Activated CD4-positive, alpha-beta T cell treated with anti-CD3 and anti-CD28 coated beads, Interleukin-2, amount 10 ng/mL, durations not matched to agents 7 days and 5 days (primary cell): ENCODE measurements around the gene BRSK2. TPM values are rescaled to one million over a fixed set of nuclear protein-coding genes. Genes with fewer than 3 reads are reported as not detected.

Source experiments
- CTCF ChIA-PET: fragments of 350-600 bp; sonication (Branson Sonifier 250); formaldehyde crosslinking; loops from one replicate; lab custom pipeline; 2021; ENCODE audit warnings: antibody characterized with exemption; lab: Charles Lee
- POLR2A ChIA-PET: fragments of 350-600 bp; sonication (Branson Sonifier 250); formaldehyde crosslinking; loops from one replicate; lab custom pipeline; 2021; ENCODE audit warnings: antibody characterized with exemption; lab: Charles Lee
- DNase-seq: peaks from one replicate; pipeline ENCODE4 v3.0.0-alpha.2; 2020
- H3K27ac Mint-ChIP-seq: one replicate; pipeline ENCODE4 v1.8.0; 2021; ENCODE audit warnings: mild to moderate bottlenecking, moderate library complexity, mixed read lengths
- H3K27me3 Mint-ChIP-seq: one replicate; pipeline ENCODE4 v1.8.0; 2021; ENCODE audit warnings: mixed read lengths
- H3K36me3 Mint-ChIP-seq: one replicate; pipeline ENCODE4 v1.8.0; 2021; ENCODE audit warnings: low read depth, mixed read lengths
- H3K4me1 Mint-ChIP-seq: one replicate; pipeline ENCODE4 v1.8.0; 2021; ENCODE audit warnings: mixed read lengths
- H3K4me3 Mint-ChIP-seq: one replicate; pipeline ENCODE4 v1.8.0; 2021; ENCODE audit warnings: mild to moderate bottlenecking, moderate library complexity, mixed read lengths
- H3K9me3 Mint-ChIP-seq: one replicate; pipeline ENCODE4 v1.8.0; 2021; ENCODE audit warnings: mixed read lengths
- total RNA-seq, 2 experiments: library from RNA; stranded (reverse); gene quantifications; one replicate each; pipeline ENCODE4 v1.2.3, GENCODE V29; 2021

Gene BRSK2
- total RNA-seq, 2 experiments from 2014 or later: not detected

GRCh38 chr11:1455032-1455762 lies 65.5 kb downstream of the BRSK2 start:
- no peak for DNase-seq
- ChIA-PET CTCF (no interaction called here), POLR2A (no interaction called here)
- Mint-ChIP-seq H3K4me1 (no peaks in the 10 kb centered on the region), H3K27me3 (no peaks in the 10 kb centered on the region), H3K9me3 (no peaks in the 10 kb centered on the region), H3K4me3 (no peak overlapping the region), H3K36me3 (no peaks in the 10 kb centered on the region), H3K27ac (no peak overlapping the region)

DNA sequence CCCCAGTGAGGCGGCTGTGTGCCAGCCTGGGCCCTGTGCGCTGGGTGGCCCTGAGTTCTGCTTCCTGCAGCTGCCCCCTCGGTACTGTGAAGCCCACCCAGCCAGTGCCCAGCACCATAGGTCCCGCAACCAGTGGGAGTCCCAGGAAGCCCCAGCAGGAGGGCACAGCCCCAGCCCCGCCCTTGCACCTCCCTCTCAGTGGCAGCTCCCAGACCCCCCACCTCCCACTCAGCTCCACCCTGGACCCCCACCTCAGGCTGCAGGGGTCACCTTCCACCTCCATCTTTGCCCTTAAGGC lies 66.0 kb downstream of the BRSK2 start:
- no peak overlapping the region for H3K27ac Mint-ChIP-seq
- no peak overlapping the region for H3K4me3 Mint-ChIP-seq
- no peaks in the 10 kb centered on the region for H3K4me1 Mint-ChIP-seq

DNA sequence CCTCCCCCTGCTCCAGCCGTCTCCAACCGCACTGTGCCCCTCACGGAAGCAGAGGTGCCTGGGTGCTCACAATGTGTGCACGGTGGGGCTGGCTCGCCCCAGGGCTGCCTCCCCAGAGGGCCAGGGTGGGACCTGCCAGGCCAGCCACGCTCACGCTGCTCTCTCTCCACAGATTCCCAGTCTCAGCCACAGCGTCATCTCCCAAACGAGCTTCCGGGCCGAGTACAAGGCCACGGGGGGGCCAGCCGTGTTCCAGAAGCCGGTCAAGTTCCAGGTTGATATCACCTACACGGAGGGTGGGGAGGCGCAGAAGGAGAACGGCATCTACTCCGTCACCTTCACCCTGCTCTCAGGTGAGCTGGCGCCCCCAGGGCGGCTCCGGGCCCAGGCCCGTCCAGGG lies 66.4 kb downstream of the BRSK2 start:
- H3K27me3 Mint-ChIP-seq: no peaks in the 10 kb centered on the region
- no peak overlapping the region for H3K4me3 Mint-ChIP-seq
- DNase-seq: no peak
- ChIA-PET CTCF (no interaction called here), POLR2A (no interaction called here)
- no peak overlapping the region for H3K27ac Mint-ChIP-seq
- H3K4me1 Mint-ChIP-seq: no peaks in the 10 kb centered on the region
- H3K36me3 Mint-ChIP-seq: no peaks in the 10 kb centered on the region
- no peaks in the 10 kb centered on the region for H3K9me3 Mint-ChIP-seq

More for the DNA sequence above, 66.0 kb downstream of the BRSK2 start:
- POLR2A ChIA-PET: no interaction called here
- Mint-ChIP-seq H3K27me3 (no peaks in the 10 kb centered on the region), H3K9me3 (no peaks in the 10 kb centered on the region), H3K36me3 (no peaks in the 10 kb centered on the region)
- no peak for DNase-seq
- CTCF ChIA-PET: no interaction called here

GRCh38 chr11:1456596-1457325 lies 67.0 kb downstream of the BRSK2 start:
- no peaks in the 10 kb centered on the region for H3K27me3 Mint-ChIP-seq
- DNase-seq: no peak
- ChIA-PET CTCF (no interaction called here), POLR2A (no interaction called here)
- no peak overlapping the region for H3K27ac Mint-ChIP-seq
- no peaks in the 10 kb centered on the region for H3K9me3 Mint-ChIP-seq
- no peak overlapping the region for H3K4me3 Mint-ChIP-seq
- H3K36me3 Mint-ChIP-seq: no peaks in the 10 kb centered on the region
- no peaks in the 10 kb centered on the region for H3K4me1 Mint-ChIP-seq

GRCh38 chr11:1457326-1457680 lies 67.6 kb downstream of the BRSK2 start:
- Mint-ChIP-seq H3K4me1 (no peaks in the 10 kb centered on the region), H3K27ac (no peak overlapping the region), H3K4me3 (no peak overlapping the region), H3K9me3 (no peaks in the 10 kb centered on the region), H3K27me3 (no peaks in the 10 kb centered on the region), H3K36me3 (no peaks in the 10 kb centered on the region)
- CTCF ChIA-PET: no interaction called here
- DNase-seq: no peak
- POLR2A ChIA-PET: no interaction called here

GRCh38 chr11:1457856-1458255 lies 68.1 kb downstream of the BRSK2 start:
- no peak for DNase-seq
- CTCF ChIA-PET: no interaction called here
- no peak overlapping the region for H3K4me3 Mint-ChIP-seq
- POLR2A ChIA-PET: no interaction called here
- H3K36me3 Mint-ChIP-seq: no peaks in the 10 kb centered on the region
- no peaks in the 10 kb centered on the region for H3K9me3 Mint-ChIP-seq
- no peaks in the 10 kb centered on the region for H3K27me3 Mint-ChIP-seq
- no peaks in the 10 kb centered on the region for H3K4me1 Mint-ChIP-seq
- no peak overlapping the region for H3K27ac Mint-ChIP-seq

GRCh38 chr11:1458340-1459218 lies 68.8 kb downstream of the BRSK2 start:
- Mint-ChIP-seq H3K4me1 (no peaks in the 10 kb centered on the region), H3K27ac (no peak overlapping the region), H3K9me3 (no peaks in the 10 kb centered on the region), H3K36me3 (no peaks in the 10 kb centered on the region), H3K4me3 (no peak overlapping the region), H3K27me3 (no peaks in the 10 kb centered on the region)
- no peak for DNase-seq
- ChIA-PET CTCF (no interaction called here), POLR2A (no interaction called here)

- Mint-ChIP-seq H3K4me3 (no peak overlapping the region), H3K36me3 (no peaks in the 10 kb centered on the region), H3K27ac (no peak overlapping the region), H3K9me3 (no peaks in the 10 kb centered on the region), H3K27me3 (no peaks in the 10 kb centered on the region), H3K4me1 (no peaks in the 10 kb centered on the region)
- CTCF ChIA-PET: no interaction called here
- no peak for DNase-seq
- POLR2A ChIA-PET: no interaction called here
Observed at GRCh38 chr11:1459219-1459575, 69.5 kb downstream of the BRSK2 start.

DNA sequence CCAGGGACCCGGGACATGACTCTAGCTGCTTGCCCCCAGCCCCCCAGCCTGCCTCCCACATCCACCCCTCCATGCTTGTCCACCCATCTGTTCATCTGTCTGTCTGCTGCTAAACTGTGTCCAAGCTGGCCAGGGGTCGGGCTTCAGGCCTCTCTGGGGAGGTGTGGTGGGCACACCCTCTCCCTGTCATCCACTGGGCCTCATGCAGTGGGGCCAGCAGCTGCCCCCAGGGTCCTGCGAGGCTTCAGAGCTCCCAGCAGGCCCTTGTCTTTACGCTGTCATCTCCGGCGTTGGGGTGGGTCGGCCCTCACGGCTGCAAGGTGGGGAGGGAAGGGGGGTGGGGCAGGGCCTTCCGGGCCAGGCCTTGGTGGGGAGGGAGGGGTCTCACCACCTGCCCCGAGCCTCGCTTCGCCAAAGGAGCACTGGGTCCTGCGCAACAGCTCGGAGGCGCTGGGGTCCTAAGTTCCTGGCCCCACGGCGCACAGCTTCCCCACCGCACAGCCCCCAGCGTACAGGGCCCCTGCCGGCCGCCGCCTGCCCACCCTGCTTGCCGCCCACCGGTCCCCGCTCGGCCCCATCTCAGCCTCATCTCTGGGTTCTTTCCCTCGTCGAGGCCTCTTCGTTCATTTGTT lies 70.1 kb downstream of the BRSK2 start:
- H3K9me3 Mint-ChIP-seq: no peaks in the 10 kb centered on the region
- POLR2A ChIA-PET: no interaction called here
- no peak overlapping the region for H3K27ac Mint-ChIP-seq
- CTCF ChIA-PET: no interaction called here
- H3K36me3 Mint-ChIP-seq: no peaks in the 10 kb centered on the region
- no peak for DNase-seq
- H3K4me3 Mint-ChIP-seq: no peak overlapping the region
- no peaks in the 10 kb centered on the region for H3K27me3 Mint-ChIP-seq
- no peaks in the 10 kb centered on the region for H3K4me1 Mint-ChIP-seq

GRCh38 chr11:1460396-1460985 lies 70.8 kb downstream of the BRSK2 start:
- no peaks in the 10 kb centered on the region for H3K36me3 Mint-ChIP-seq
- POLR2A ChIA-PET: no interaction called here
- no peak overlapping the region for H3K4me3 Mint-ChIP-seq
- CTCF ChIA-PET: no interaction called here
- H3K4me1 Mint-ChIP-seq: no peaks in the 10 kb centered on the region
- no peak for DNase-seq
- no peaks in the 10 kb centered on the region for H3K9me3 Mint-ChIP-seq
- no peak overlapping the region for H3K27ac Mint-ChIP-seq
- no peaks in the 10 kb centered on the region for H3K27me3 Mint-ChIP-seq

GRCh38 chr11:1460986-1461825 lies 71.5 kb downstream of the BRSK2 start:
- ChIA-PET POLR2A (no interaction called here), CTCF (no interaction called here)
- no peak overlapping the region for H3K27ac Mint-ChIP-seq
- no peak overlapping the region for H3K4me3 Mint-ChIP-seq
- DNase-seq: no peak
- H3K27me3 Mint-ChIP-seq: no peaks in the 10 kb centered on the region
- H3K36me3 Mint-ChIP-seq: no peaks in the 10 kb centered on the region
- no peaks in the 10 kb centered on the region for H3K9me3 Mint-ChIP-seq
- H3K4me1 Mint-ChIP-seq: no peaks in the 10 kb centered on the region
